Natural killer cell (primary cell): ENCODE measurements around the gene KIRREL3. TPM values are rescaled to one million over a fixed set of nuclear protein-coding genes. Genes with fewer than 3 reads are reported as not detected.

Experiments used
- ATAC-seq, 3 donors: fragments of 150-1000 bp in 2 of 3; fragments of 200-7000 bp in 1 of 3; cut with Tn5 transposase; 1 replicate in 1 of 3; 2 replicates in 2 of 3; pipeline ENCODE4 v1.10.0; 2021; ENCODE audit warnings: mild to moderate bottlenecking in 2 of 3, moderate library complexity in 2 of 3
- DNase-seq, 2 donors: peaks; one replicate each; pipeline versions ENCODE4 v3.0.0 to v3.0.0-alpha.2; 2013 to 2021; ENCODE audit warnings: mixed read lengths in 1 of 2
- H3K27ac ChIP-seq: one replicate; pipeline ENCODE4 v1.5.1; 2013; ENCODE audit warnings: mild to moderate bottlenecking, low read length
- H3K27me3 ChIP-seq: one replicate; pipeline ENCODE4 v1.6.1; 2013; ENCODE audit warnings: low read length; ENCODE audit not compliant: control insufficient read depth, insufficient read depth
- H3K36me3 ChIP-seq: one replicate; pipeline ENCODE4 v1.6.1; 2013; ENCODE audit warnings: low read length; ENCODE audit not compliant: control insufficient read depth, insufficient read depth
- H3K4me1 ChIP-seq: one replicate; pipeline ENCODE4 v1.6.1; 2013; ENCODE audit warnings: low read length; ENCODE audit not compliant: control insufficient read depth, insufficient read depth
- H3K4me3 ChIP-seq: one replicate; pipeline ENCODE4 v1.5.1; 2013; ENCODE audit warnings: low read length
- H3K9me3 ChIP-seq: one replicate; pipeline ENCODE4 v1.6.1; 2013; ENCODE audit warnings: low read length; ENCODE audit not compliant: control insufficient read depth, insufficient read depth
- H3K27ac Mint-ChIP-seq, 2 donors: one replicate each; pipeline ENCODE4 v1.8.0; 2022; ENCODE audit warnings: mild to moderate bottlenecking in 2 of 2, mixed read lengths in 2 of 2, moderate library complexity in 1 of 2
- H3K27me3 Mint-ChIP-seq, 2 donors: one replicate each; pipeline ENCODE4 v1.8.0; 2022; ENCODE audit warnings: low read depth in 2 of 2, mixed read lengths in 2 of 2
- H3K36me3 Mint-ChIP-seq: one replicate; pipeline ENCODE4 v1.8.0; 2022; ENCODE audit warnings: mixed read lengths
- H3K4me1 Mint-ChIP-seq, 2 donors: one replicate each; pipeline ENCODE4 v1.8.0; 2022; ENCODE audit warnings: mixed read lengths in 2 of 2
- H3K4me3 Mint-ChIP-seq: one replicate; pipeline ENCODE4 v1.8.0; 2022; ENCODE audit warnings: mild to moderate bottlenecking, moderate library complexity, mixed read lengths
- H3K9me3 Mint-ChIP-seq, 2 donors: one replicate each; pipeline ENCODE4 v1.8.0; 2022; ENCODE audit warnings: mixed read lengths in 2 of 2
- CTCF ChIP-seq: fragments of 200-600 bp; IDR thresholded peaks from one replicate; pipeline ENCODE4 v1.8.0; 2022; ENCODE audit warnings: antibody characterized with exemption
- WGBS: methylation state at CpG from one replicate; pipeline ENCODE4 v1.1.7; 2013; ENCODE audit warnings: missing lambda C conversion rate; ENCODE audit not compliant: insufficient coverage; 5-methylcytosine and 5-hydroxymethylcytosine counted together
- intact Hi-C: fragments of 100-400 bp; cut with micrococcal nuclease; formaldehyde crosslinking; loops from one replicate; pipeline ENCODE4 v1.14.2; 2022
- total RNA-seq, 4 donors: library from RNA; stranded (reverse); fragments of 120-200 nt in 1 of 4; gene quantifications; one replicate each; pipeline versions ENCODE4 v1.2.3 to v1.2.4, GENCODE V29; 2013 to 2022

The KIRREL3 gene
- total RNA-seq, 3 donors from 2014 or later (not counting 1 experiment from before 2014, with no cell fraction given): not detected

- Mint-ChIP-seq H3K36me3 (no peaks in the 10 kb centered on the region), H3K27me3 (peaks cover 39 to 74% of the 10 kb centered on the region in 2 donors), H3K4me3 (no peak overlapping the region), H3K9me3 (no peaks in the 10 kb centered on the region), H3K4me1 (no peaks in the 10 kb centered on the region), H3K27ac (no peak overlapping the region)
- TF ChIP-seq CTCF: no peak
- no peak overlapping the region for H3K27ac ChIP-seq
- DNase-seq (no peak), ATAC-seq (no peak)
- intact Hi-C loops: no loop called here
- H3K4me3 ChIP-seq: no peak overlapping the region
- no peaks in the 10 kb centered on the region for H3K36me3 ChIP-seq
- no peaks in the 10 kb centered on the region for H3K9me3 ChIP-seq
- no peaks in the 10 kb centered on the region for H3K4me1 ChIP-seq
- 69% methylated on average over 2 of the region's 2 CpGs for WGBS
- H3K27me3 ChIP-seq: no peaks in the 10 kb centered on the region
These were observed 18.9 kb downstream of the KIRREL3 start for GRCh38 chr11:126981635-126982034.

GRCh38 chr11:126978911-126979310 is 21.7 kb downstream of the KIRREL3 start:
- Mint-ChIP-seq H3K27ac (no peak overlapping the region), H3K4me1 (no peaks in the 10 kb centered on the region), H3K27me3 (peaks cover 35 to 56% of the 10 kb centered on the region in 2 donors), H3K4me3 (no peak overlapping the region), H3K9me3 (no peaks in the 10 kb centered on the region), H3K36me3 (no peaks in the 10 kb centered on the region)
- H3K27me3 ChIP-seq: no peaks in the 10 kb centered on the region
- H3K36me3 ChIP-seq: no peaks in the 10 kb centered on the region
- intact Hi-C loops: no loop called here
- DNase-seq (no peak), ATAC-seq (no peak)
- TF ChIP-seq CTCF: no peak
- no peaks in the 10 kb centered on the region for H3K9me3 ChIP-seq
- H3K4me3 ChIP-seq: no peak overlapping the region
- H3K4me1 ChIP-seq: no peaks in the 10 kb centered on the region
- WGBS: 94% methylated on average over 3 of the region's 5 CpGs
- no peak overlapping the region for H3K27ac ChIP-seq

GRCh38 chr11:126978165-126978564 is 22.4 kb downstream of the KIRREL3 start:
- no peak for ATAC-seq
- H3K4me3 ChIP-seq: no peak overlapping the region
- intact Hi-C loops: no loop called here
- Mint-ChIP-seq H3K27ac (no peak overlapping the region), H3K4me1 (no peaks in the 10 kb centered on the region), H3K27me3 (peaks cover 32 to 52% of the 10 kb centered on the region in 2 donors), H3K4me3 (no peak overlapping the region), H3K9me3 (no peaks in the 10 kb centered on the region), H3K36me3 (no peaks in the 10 kb centered on the region)
- DNase-seq: no peak
- H3K36me3 ChIP-seq: no peaks in the 10 kb centered on the region
- H3K27ac ChIP-seq: no peak overlapping the region
- no peaks in the 10 kb centered on the region for H3K9me3 ChIP-seq
- H3K27me3 ChIP-seq: no peaks in the 10 kb centered on the region
- 72% methylated on average over 3 of the region's 3 CpGs for WGBS
- TF ChIP-seq CTCF: no peak
- H3K4me1 ChIP-seq: no peaks in the 10 kb centered on the region

GRCh38 chr11:126973051-126973450 is 27.5 kb downstream of the KIRREL3 start:
- Mint-ChIP-seq H3K9me3 (no peaks in the 10 kb centered on the region), H3K36me3 (no peaks in the 10 kb centered on the region), H3K27ac (no peak overlapping the region), H3K4me3 (no peak overlapping the region), H3K27me3 (peaks cover 23 to 59% of the 10 kb centered on the region in 2 donors), H3K4me1 (no peaks in the 10 kb centered on the region)
- H3K4me3 ChIP-seq: no peak overlapping the region
- peaks cover 3% of the 10 kb centered on the region for H3K27me3 ChIP-seq
- intact Hi-C loops: no loop called here
- no peaks in the 10 kb centered on the region for H3K9me3 ChIP-seq
- no peak for TF ChIP-seq CTCF
- no peaks in the 10 kb centered on the region for H3K36me3 ChIP-seq
- ATAC-seq: no peak
- no peak for DNase-seq
- no peaks in the 10 kb centered on the region for H3K4me1 ChIP-seq
- H3K27ac ChIP-seq: no peak overlapping the region
- 94% methylated on average over 2 of the region's 2 CpGs for WGBS
